ENCODE data around the gene NFIL3. TPM values are rescaled to one million over a fixed set of nuclear protein-coding genes. Genes with fewer than 3 reads are reported as not detected.
"Not testable (repeated sequence)": the region's sequence is repeated elsewhere in the genome, so short reads cannot be mapped to it uniquely, and the experiment has no call there.

The NFIL3 gene
- total and polyA plus RNA-seq, 2 of the 4 experiments (the other 2 are of a cell fraction), result 27.6 to 27.7 TPM

DNA sequence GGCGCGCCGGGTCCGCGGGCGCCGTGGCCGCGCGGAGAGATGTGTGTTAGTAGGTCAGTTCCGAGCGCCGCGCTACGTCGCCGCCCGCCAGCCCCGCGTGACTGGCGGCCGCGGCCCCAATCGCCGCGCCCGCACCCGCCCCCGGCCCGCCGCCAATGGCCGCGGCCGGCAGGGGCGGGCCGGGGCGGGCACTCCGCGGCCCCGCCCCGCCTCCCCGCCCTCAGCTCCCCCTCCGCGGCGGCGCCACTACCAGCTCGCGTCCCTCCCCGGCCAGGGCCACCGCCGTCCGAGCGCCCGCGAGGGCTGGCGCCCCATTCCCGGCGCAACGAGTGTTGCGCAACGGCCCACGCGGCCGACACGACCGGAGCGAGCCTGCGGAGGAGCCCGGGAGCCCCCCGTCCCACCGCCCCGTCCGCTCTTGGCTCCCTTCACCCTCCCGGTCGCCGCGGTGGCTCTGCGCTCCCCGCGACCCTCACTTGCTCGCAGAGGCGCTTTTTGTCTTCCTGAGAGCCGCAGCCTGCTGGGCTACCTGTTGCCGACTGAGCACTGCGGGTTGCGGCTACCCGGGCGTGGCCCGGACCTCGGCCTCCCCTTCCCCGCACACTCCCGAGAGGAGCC, at the start of gene NFIL3 (continued):
- TF ChIP-seq, protein P1, sequence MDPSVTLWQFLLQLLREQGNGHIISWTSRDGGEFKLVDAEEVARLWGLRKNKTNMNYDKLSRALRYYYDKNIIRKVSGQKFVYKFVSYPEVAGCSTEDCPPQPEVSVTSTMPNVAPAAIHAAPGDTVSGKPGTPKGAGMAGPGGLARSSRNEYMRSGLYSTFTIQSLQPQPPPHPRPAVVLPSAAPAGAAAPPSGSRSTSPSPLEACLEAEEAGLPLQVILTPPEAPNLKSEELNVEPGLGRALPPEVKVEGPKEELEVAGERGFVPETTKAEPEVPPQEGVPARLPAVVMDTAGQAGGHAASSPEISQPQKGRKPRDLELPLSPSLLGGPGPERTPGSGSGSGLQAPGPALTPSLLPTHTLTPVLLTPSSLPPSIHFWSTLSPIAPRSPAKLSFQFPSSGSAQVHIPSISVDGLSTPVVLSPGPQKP (IDR thresholded peaks at IDR 0.05; ENCODE audit: borderline replicate concordance, low read depth, low read length), result no peak
- TF ChIP-seq CHD1 (IDR thresholded peaks at IDR 0.05; ENCODE audit: low read depth, low read length) (peak; percentile 98; the same call in 1 of the 2 replicates), BHLHE40 (IDR thresholded peaks at IDR 0.05; ENCODE audit: low read depth, low read length) (no peak), MXI1 (IDR thresholded peaks at IDR 0.05; ENCODE audit: borderline replicate concordance, low read depth, low read length) (peak; percentile 71; the same call in 1 of the 2 replicates), RFX5 (IDR thresholded peaks at IDR 0.05; ENCODE audit: low read depth, low read length) (no peak)

DNA sequence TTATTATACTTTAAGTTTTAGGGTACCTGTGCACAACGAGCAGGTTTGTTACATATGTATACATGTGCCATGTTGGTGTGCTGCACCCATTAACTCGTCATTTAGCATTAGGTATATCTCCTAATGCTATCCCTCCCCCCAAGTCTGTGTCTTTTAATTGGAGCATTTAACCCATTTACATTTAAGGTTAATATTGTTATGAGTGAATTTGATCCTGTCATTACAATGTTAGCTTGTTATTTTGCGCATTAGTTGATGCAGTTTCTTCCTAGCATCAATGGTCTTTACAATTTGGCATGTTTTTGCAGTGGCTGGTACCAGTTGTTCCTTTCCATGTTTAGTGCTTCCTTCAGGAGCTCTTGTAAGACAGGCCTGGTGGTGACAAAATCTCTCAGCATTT, 47.9 kb upstream of the NFIL3 start:
- H2BK120ac ChIP-seq (ENCODE audit: low read depth, low read length); H3K4me2 ChIP-seq (ENCODE audit: low read depth, low read length); POLR2A ChIA-PET (ENCODE audit: unreplicated experiment); H2AK5ac ChIP-seq (ENCODE audit: low read depth, low read length); H3K79me1 ChIP-seq (ENCODE audit: low read depth in 1 of 2, low read length in 2 of 2); in situ Hi-C loops (cut with MboI; ENCODE audit: low sequenced_read_pairs); H4K8ac ChIP-seq (ENCODE audit: low read depth in 2 of 2, low read length in 2 of 2); H3K9me3 ChIP-seq (ENCODE audit: control insufficient read depth, insufficient read depth, low read length); H2AFZ ChIP-seq (replicated peaks; ENCODE audit: low read length, poor library complexity); H4K91ac ChIP-seq (ENCODE audit: insufficient read depth, low read depth, low read length); ATAC-seq (ENCODE audit: low read depth); CTCF ChIA-PET; H3K56ac ChIP-seq (ENCODE audit: extremely low read depth, insufficient read depth, low read length); H4K20me1 ChIP-seq (ENCODE audit: insufficient read depth, low read length); H3K36me3 ChIP-seq (ENCODE audit: control insufficient read depth, insufficient read depth, low read length); H3K18ac ChIP-seq (ENCODE audit: low read depth, low read length); H2AK9ac ChIP-seq (replicated peaks; ENCODE audit: low read depth, low read length, poor library complexity); H3K9me1 ChIP-seq (ENCODE audit: insufficient read depth, low read length); H3K4me1 ChIP-seq (ENCODE audit: control insufficient read depth, insufficient read depth, low read length); H3K9ac ChIP-seq (ENCODE audit: low read depth, low read length); H2BK20ac ChIP-seq (ENCODE audit: low read depth, low read length); DNase-seq; dilution Hi-C loops (cut with HindIII; ENCODE audit: low sequenced_read_pairs, unreplicated experiment); H3K4ac ChIP-seq (ENCODE audit: low read depth, low read length); intact Hi-C loops (cut with micrococcal nuclease); H3K27ac ChIP-seq (ENCODE audit: insufficient read depth, low read length); BruUV-seq (replicated peaks); H3K27me3 ChIP-seq (ENCODE audit: control insufficient read depth, insufficient read depth, low read length); H4K5ac ChIP-seq (ENCODE audit: low read depth, low read length); H3K14ac ChIP-seq (replicated peaks; ENCODE audit: low read depth, low read length); H2BK15ac ChIP-seq (ENCODE audit: low read depth, low read length); H2BK5ac ChIP-seq (ENCODE audit: low read depth, low read length, poor library complexity, severe bottlenecking); H3K23ac ChIP-seq (ENCODE audit: low read depth, low read length); H3K4me3 ChIP-seq (ENCODE audit: insufficient read depth, low read depth, low read length): not testable (repeated sequence)
- WGBS, 2 experiments (ENCODE audit: extremely low coverage in 2 of 2, insufficient read length in 1 of 2), result no CpG with 5 or more reads among the region's 3 CpGs
